GM12891 (cell line): ENCODE measurements around the gene WIPF1.

Experiments
- POLR2A ChIP-seq: IDR thresholded peaks from 2 replicates; pipeline ENCODE4 v1.6.1; 2011; ENCODE audit warnings: low read depth, low read length, control low read depth
- POLR2AphosphoS5 ChIP-seq: IDR thresholded peaks from 2 replicates; pipeline ENCODE4 v1.6.1; 2011; ENCODE audit warnings: low read depth, low read length, control low read depth
- POU2F2 ChIP-seq: IDR thresholded peaks from 2 replicates; pipeline ENCODE4 v1.6.1; 2011; ENCODE audit warnings: low read depth, mild to moderate bottlenecking, control low read depth, low read length, moderate library complexity
- TAF1 ChIP-seq: IDR thresholded peaks from 2 replicates; pipeline ENCODE4 v1.6.1; 2011; ENCODE audit warnings: low read depth, low read length, control low read depth

GRCh38 chr2:174566871-174567270 is 30.7 kb downstream of the WIPF1 start:
- TF ChIP-seq POLR2A (no peak), TAF1 (no peak), POLR2AphosphoS5 (no peak), POU2F2 (no peak)
